ENCODE results near the gene SIX4. TPM values are rescaled to one million over a fixed set of nuclear protein-coding genes. Genes with fewer than 3 reads are reported as not detected.
A peak's percentile ranks its signal among the peaks of the same experiment; 100 is the strongest.
"Not testable (repeated sequence)": the region's sequence is repeated elsewhere in the genome, so short reads cannot be mapped to it uniquely, and the experiment has no call there.

Gene SIX4
- total and polyA plus RNA-seq, 2 donors (not counting 1 experiment from before 2014, with no cell fraction given) = 9.1 to 18.3 TPM

GRCh38 chr14:60732840-60733483 lies 8.8 kb upstream of the SIX4 start:
- no peak overlapping the region for H3K27ac ChIP-seq (ENCODE audit: insufficient read depth, low read length)
- no peak overlapping the region for H3K9ac ChIP-seq (ENCODE audit: insufficient read depth, low read length)
- H4K20me1 ChIP-seq (ENCODE audit: control insufficient read depth, extremely low read depth, insufficient read depth, low read length) = no peaks in the 10 kb centered on the region
- H3K4me1 ChIP-seq (ENCODE audit: control insufficient read depth, extremely low read depth, insufficient read depth, low read length) = no peaks in the 10 kb centered on the region
- TF ChIP-seq CTCF (conservative IDR thresholded peaks at IDR 0.05 in 1 of 2, IDR thresholded peaks at IDR 0.05 in 1 of 2; ENCODE audit: low read depth in 1 of 2, low read length in 2 of 2) (no peak), EZH2 (IDR thresholded peaks at IDR 0.05; ENCODE audit: low read length, missing control alignments) (no peak)
- no peak for DNase-seq (ENCODE audit: low read depth in 2 of 2)
- no peak overlapping the region for H2AFZ ChIP-seq (ENCODE audit: low read length)
- H3K79me2 ChIP-seq (ENCODE audit: control insufficient read depth, insufficient read depth, low read length) = peaks cover 27% of the 10 kb centered on the region
- no peaks in the 10 kb centered on the region for H3K9me3 ChIP-seq (ENCODE audit: control insufficient read depth, insufficient read depth, low read depth, low read length)
- no peak overlapping the region for H3K4me3 ChIP-seq (replicated peaks in 1 of 4; ENCODE audit: control extremely low read depth in 1 of 4, insufficient read depth in 1 of 4, low read depth in 3 of 4, low read length in 4 of 4)
- H3K36me3 ChIP-seq (ENCODE audit: control insufficient read depth, insufficient read depth, low read length) = no peaks in the 10 kb centered on the region
- H3K27me3 ChIP-seq (ENCODE audit: control insufficient read depth, insufficient read depth, low read length) = no peaks in the 10 kb centered on the region
- H3K4me2 ChIP-seq (ENCODE audit: extremely low read depth, insufficient read depth, low read length) = no peak overlapping the region

- DNase-seq (ENCODE audit: low read depth in 2 of 2); H2AFZ ChIP-seq (ENCODE audit: low read length); H3K9me3 ChIP-seq (ENCODE audit: control insufficient read depth, insufficient read depth, low read depth, low read length); H3K4me2 ChIP-seq (ENCODE audit: extremely low read depth, insufficient read depth, low read length); H3K27me3 ChIP-seq (ENCODE audit: control insufficient read depth, insufficient read depth, low read length); H3K9ac ChIP-seq (ENCODE audit: insufficient read depth, low read length); H3K4me1 ChIP-seq (ENCODE audit: control insufficient read depth, extremely low read depth, insufficient read depth, low read length); H3K27ac ChIP-seq (ENCODE audit: insufficient read depth, low read length); H4K20me1 ChIP-seq (ENCODE audit: control insufficient read depth, extremely low read depth, insufficient read depth, low read length); H3K36me3 ChIP-seq (ENCODE audit: control insufficient read depth, insufficient read depth, low read length); H3K4me3 ChIP-seq (replicated peaks in 1 of 4; ENCODE audit: control extremely low read depth in 1 of 4, insufficient read depth in 1 of 4, low read depth in 3 of 4, low read length in 4 of 4): not testable (repeated sequence)
- H3K79me2 ChIP-seq (ENCODE audit: control insufficient read depth, insufficient read depth, low read length) = peaks cover 16% of the 10 kb centered on the region
Measured at GRCh38 chr14:60731291-60731690, 7.1 kb upstream of the SIX4 start.

- peak overlapping the region; percentile 69 for H3K9ac ChIP-seq (ENCODE audit: insufficient read depth, low read length)
Measured at GRCh38 chr14:60723116-60723906, 840 bp downstream of the SIX4 start.

More at GRCh38 chr14:60723116-60723906, 840 bp downstream of the SIX4 start:
- Histone ChIP-seq H3K4me3 (replicated peaks in 1 of 4; ENCODE audit: control extremely low read depth in 1 of 4, insufficient read depth in 1 of 4, low read depth in 3 of 4, low read length in 4 of 4) (peak overlapping the region; percentile 67 to 92 (median 80)), H3K36me3 (ENCODE audit: control insufficient read depth, insufficient read depth, low read length) (no peaks in the 10 kb centered on the region), H4K20me1 (ENCODE audit: control insufficient read depth, extremely low read depth, insufficient read depth, low read length) (no peaks in the 10 kb centered on the region), H3K27me3 (ENCODE audit: control insufficient read depth, insufficient read depth, low read length) (no peaks in the 10 kb centered on the region), H3K9me3 (ENCODE audit: control insufficient read depth, insufficient read depth, low read depth, low read length) (no peaks in the 10 kb centered on the region), H3K27ac (ENCODE audit: insufficient read depth, low read length) (peak overlapping the region; percentile 75), H3K4me1 (ENCODE audit: control insufficient read depth, extremely low read depth, insufficient read depth, low read length) (no peaks in the 10 kb centered on the region), H3K79me2 (ENCODE audit: control insufficient read depth, insufficient read depth, low read length) (peaks cover 31% of the 10 kb centered on the region), H3K4me2 (ENCODE audit: extremely low read depth, insufficient read depth, low read length) (peak overlapping the region; percentile 76), H2AFZ (ENCODE audit: low read length) (peak overlapping the region; percentile 69)
- DNase-seq (ENCODE audit: low read depth in 2 of 2) = peak; percentile 62 to 69
- TF ChIP-seq CTCF (conservative IDR thresholded peaks at IDR 0.05 in 1 of 2, IDR thresholded peaks at IDR 0.05 in 1 of 2; ENCODE audit: low read depth in 1 of 2, low read length in 2 of 2) (no peak), EZH2 (IDR thresholded peaks at IDR 0.05; ENCODE audit: low read length, missing control alignments) (no peak)
